DND-41 (cell line): ENCODE measurements around the gene TAF11L10.
"Not testable (repeated sequence)": the region's sequence is repeated elsewhere in the genome, so short reads cannot be mapped to it uniquely, and the experiment has no call there.

Experiments
- EZH2 ChIP-seq: IDR thresholded peaks from 3 replicates; pipeline ENCODE4 v1.6.1; 2012; ENCODE audit warnings: borderline replicate concordance, low read depth, mild to moderate bottlenecking, moderate library complexity, low read length, inconsistent platforms; ENCODE audit not compliant: severe bottlenecking
- TF ChIP-seq, protein P1 (sequence below): IDR thresholded peaks from 2 replicates; pipeline ENCODE4 v1.5.1; 2012; ENCODE audit warnings: borderline replicate concordance, low read length, moderate library complexity, mild to moderate bottlenecking; ENCODE audit not compliant: poor library complexity, severe bottlenecking; ENCODE audit errors: extremely low read depth

DNA sequence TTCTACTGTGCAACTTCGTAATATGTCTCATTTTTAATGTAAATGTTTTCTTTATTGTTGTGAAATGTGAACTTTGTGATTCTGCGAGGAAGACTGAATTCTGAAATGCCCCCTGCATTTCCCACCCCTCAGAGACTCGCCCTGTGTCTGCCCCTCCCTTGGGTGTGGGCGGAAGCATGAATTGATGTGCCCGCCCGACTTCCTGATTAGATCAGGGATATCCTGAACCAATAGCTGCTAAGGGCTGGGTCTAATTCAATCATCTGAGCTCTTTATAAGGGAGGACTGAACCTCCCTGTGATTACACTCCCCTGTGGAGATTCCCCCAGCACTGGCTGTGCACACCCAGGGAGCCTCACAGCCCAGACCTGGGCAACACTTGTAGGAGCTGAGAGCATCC is 6.3 kb upstream of the TAF11L10 start, which contains the start of gene TAF11L11:
- TF ChIP-seq, protein P1, sequence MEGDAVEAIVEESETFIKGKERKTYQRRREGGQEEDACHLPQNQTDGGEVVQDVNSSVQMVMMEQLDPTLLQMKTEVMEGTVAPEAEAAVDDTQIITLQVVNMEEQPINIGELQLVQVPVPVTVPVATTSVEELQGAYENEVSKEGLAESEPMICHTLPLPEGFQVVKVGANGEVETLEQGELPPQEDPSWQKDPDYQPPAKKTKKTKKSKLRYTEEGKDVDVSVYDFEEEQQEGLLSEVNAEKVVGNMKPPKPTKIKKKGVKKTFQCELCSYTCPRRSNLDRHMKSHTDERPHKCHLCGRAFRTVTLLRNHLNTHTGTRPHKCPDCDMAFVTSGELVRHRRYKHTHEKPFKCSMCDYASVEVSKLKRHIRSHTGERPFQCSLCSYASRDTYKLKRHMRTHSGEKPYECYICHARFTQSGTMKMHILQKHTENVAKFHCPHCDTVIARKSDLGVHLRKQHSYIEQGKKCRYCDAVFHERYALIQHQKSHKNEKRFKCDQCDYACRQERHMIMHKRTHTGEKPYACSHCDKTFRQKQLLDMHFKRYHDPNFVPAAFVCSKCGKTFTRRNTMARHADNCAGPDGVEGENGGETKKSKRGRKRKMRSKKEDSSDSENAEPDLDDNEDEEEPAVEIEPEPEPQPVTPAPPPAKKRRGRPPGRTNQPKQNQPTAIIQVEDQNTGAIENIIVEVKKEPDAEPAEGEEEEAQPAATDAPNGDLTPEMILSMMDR = not testable (repeated sequence)
- not testable (repeated sequence) for TF ChIP-seq EZH2
